GM19395 (cell line): ENCODE data around the gene JUP.

Experiments used
- ATAC-seq: cut with Tn5 transposase; IDR thresholded peaks from one replicate; pipeline ENCODE4 v1.9.1; 2021; ENCODE audit warnings: mild to moderate bottlenecking, moderate library complexity; ENCODE audit not compliant: unreplicated experiment

Gene JUP

DNA sequence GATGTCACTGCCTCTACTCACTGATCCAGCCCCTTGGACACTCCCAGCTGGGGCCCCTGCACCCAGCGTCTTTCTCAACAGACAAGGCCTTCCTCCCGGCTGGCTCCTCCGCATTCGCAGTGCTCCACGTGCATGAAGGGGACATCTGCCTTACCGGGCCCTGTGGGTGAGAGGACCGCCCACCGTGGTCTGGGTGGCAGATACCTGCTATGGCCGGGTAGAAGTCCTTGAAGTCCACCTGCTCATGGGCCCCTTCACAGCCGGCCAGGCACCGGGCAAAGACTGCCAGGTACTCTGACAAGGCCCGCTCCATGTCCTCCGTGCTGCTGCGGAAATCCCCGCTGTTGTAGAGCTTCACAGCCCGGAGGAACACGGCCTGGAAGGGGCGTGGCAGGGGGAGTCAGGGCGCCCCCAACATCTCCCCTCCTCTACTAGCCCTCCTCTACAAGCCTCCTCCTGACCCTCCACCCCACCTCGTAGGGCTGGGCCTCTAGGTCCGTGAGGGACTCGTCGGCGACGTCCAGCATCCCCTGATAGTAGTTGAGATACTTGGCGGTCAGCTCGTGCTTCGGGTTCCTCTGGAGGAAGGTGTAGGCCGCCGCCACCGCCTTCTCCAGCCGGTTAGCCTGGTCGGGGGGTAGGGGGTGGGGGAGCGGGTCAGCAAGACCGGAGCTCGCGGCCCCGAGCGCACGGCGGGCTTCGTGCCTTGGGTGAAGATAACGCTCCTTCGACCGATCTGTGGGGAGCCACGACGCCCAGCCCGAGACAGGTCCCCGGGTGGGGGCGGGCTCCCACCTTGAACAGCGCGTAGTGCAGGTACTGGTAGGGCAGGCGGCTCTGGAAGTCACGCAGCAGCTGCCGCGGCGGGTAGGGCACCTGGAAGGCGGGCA lies 24.4 kb upstream of the JUP start:
- no peak for ATAC-seq

DNA sequence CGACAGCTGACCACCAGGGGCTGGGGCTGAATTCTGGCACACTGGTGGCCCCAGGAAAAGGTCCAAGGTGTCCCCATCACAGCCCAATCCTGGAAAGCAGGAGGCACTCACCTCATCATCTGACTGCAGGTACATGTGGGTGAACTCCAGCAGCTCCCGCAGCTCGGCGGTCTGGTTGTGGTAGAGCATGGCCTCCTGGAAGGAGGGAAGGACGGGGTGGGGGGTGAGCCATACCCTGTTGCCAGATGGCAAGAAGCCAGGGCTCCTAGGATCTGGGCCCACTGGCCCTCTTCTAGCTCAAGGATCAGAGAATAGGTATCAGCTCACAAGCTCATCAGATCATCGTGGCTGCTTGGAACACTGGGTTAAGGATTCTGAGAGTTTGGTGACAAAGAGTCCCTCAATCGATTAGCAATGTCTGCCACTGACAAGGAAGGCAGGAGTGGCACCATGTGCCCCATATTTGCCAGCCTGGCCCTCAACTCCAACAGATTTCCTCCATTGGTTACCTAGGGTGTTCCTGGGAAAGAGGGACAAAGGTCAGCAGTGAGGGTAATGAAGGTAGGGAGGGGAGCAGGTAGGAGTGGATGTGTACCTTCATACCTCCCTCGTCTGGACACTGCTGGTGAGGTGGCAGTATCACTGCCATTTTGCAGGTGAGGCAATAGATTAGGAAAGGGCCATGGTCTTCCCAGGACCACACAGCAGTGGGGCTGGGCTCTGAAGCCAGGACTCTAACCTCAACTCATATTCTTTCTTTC lies 20.4 kb upstream of the JUP start:
- no peak for ATAC-seq

DNA sequence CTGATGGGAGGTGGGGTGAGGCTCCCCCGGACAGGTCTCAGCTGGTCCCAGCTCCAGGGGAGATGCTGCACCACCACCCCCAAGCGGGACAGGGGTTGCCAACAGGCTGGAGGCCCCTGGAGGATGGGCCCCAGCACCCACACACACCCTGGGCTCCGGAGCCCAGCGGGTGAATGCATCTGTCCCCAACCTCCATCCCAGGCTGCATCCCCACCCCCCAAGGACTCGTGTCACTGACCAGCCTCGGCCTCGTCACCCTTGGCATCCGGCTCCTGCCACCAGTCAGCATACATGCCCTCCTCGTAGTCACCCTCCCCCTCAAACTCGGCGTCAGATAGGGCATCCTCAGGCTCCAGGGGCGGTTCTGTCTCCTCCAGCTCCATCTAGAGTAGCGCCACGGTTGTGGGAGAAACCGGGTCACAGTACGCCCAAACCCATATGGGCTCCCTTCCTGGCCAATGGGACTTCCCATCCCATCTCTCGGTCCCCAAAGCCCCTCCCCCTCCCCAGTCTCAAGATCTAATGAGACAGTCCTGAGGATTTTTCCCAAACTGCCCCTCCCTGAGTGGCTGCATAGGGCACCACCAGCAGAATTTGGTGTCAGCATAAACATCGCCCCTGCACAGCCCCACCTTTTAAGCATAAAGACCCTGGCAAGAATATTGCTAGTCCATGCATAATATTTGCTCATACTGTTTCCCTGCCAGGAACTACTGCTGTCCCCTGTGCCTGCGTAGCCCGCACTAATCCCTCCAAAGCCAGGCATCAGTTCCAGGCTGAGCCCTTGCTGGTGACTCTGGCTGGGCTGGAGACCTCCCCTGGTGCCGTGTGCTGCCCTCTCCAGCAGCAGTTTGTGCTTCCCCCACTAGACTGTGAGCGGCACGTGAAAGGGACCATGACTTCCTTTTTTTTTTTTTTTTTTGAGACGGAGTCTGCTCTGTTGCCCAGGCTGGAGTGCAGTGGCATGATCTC lies 16.8 kb upstream of the JUP start:
- no peak for ATAC-seq

DNA sequence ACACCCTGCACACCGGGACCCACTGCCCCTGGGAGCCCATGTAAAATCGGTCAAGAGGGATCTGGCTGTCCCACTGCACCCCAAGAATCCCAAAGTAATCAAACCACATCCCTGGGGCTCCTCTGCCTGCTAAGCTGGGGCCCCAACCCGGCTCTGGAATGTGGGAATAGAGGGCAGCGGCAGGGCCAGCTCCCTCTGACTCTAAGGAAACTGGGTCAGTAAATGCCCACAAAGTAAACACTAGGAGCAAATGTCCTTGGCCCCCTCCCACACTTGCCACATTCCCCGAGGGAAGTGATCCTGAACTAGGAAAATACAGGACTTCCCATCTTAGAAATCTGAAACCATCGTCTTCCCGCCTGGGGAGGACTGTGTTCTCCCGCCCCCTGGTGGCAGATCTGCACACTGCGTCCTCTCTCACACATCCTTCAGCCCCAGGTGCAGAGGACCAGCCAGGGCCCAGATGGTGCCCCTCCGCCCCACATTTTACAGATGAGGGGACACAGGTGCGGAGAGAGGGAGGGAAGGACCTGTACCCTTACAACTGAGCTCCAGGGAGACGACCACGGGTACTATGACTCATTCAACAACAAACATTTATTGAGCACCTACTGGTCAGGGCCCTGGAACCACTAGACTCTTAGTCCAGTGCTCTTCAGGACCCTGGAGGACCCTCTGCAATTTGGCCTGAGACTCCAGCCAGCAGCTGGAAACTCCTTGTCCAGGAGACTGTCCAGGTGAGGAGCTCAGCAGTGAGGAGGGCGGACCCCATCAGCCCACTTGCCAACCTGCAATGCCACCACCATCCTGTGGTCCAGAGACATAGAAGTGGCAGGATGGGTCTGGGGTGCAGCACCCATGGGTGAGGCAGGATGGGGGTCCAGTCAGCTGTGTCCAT lies 15.1 kb upstream of the JUP start:
- ATAC-seq = no peak

DNA sequence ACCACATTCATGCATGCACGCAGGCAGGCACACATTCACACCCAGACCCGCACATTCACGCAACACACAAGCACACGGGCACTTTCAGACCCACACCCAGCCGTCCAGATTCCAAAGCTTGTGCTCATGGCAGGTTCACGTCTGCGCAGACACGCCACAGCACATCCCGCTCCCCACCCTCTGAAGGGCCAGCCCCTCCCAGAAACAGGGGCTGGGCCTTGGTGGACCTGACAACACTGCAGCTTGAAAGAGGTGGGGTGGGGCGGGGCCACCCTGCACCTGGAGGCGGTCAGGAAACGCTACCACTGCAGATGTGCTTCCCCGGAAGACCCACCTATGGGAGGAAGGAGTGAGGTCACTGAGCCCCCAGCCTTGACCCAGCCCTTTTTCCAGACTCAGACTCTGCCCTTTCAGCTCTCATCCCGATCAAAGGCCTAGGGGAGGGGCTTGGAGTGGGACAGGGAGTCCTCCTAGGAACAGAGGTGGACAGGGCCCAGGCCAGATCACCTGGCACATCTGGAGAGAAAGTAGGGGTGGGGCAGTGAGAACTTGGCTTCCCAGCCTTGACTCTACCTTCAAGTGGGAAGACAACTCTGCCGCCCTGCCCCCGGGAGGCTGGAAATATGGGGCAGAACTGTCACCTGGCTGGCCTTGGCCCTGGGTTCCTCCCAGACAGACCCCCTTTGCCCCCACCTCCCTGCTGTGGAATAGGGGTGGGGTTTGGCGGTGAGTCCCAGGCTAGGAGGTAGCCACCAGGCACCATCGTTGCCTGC lies 14.3 kb upstream of the JUP start:
- no peak for ATAC-seq

DNA sequence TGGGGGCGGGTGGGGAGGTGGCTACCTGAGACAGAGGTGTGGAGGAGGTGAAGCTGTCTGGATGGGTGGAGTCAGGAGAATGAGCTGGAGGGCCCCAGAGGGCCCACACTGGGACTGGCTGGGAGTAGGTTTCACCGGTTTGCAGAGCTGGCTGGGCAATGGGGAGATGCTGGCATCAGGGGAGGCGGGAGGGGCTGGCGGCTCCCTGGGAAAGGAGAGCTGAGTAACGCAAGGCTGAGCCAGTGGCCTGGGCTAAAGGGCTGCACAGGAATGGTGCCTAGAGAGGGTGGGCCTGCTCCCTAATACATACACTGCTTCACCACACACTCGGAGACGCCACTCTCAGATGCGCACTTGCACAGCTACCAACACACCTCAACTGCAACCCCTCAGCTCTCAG lies 12.9 kb upstream of the JUP start:
- ATAC-seq = no peak

DNA sequence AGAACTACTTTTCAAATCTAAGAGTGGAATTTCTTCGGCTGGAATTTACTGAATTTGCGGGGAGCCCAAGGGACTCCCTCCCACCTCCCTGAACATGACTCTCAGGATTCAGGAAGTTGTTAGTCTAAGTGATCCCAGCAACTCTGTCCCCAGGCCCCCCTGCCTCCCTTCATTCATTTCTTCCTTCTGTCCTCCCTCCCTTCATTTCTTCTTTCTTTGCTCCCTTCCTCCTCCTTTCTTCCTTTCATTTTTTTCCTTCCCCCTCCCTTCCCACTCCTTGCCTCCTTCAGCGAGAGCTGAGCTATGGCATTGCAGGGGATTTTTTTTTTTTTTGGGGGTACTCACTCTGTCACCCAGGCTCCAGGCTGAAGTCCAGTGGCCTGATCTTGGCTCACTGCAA lies 10.9 kb upstream of the JUP start:
- ATAC-seq = no peak

DNA sequence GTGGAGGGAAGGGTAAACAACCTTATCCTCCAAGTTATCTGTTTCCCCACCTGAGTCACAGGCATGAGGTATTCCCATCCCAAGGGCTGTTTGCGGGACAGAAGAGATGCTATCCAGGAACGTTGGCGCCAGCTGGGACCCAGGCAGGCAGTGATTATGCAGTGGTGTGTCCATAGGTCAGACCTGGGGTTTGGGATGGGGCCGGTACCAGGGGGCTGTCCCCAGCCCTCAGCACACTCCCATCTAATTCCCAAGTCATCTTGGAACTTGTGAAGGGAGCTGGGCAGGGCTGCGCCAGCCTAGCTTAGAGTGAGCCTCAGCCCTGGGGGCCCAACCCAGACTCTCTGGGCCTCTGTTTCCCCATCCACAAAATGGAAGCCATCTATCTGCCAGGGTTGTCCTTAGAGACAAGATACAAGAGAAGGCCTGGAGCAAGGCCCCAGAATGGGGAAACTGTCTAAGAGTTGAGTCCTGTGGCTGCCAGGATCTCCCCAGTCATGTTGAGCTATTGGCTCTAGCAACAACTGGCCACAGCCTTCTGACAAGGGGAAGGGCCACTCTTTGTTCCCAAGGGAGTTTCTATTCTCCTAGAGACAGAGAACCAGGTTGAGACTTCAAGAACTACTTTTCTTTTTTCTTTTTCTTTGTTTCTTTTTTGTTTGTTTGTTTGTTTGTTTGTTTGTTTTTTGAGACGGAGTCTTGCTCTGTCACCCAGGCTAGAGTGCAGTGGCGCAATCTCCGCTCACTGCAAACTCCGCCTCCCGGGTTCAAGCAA lies 9.8 kb upstream of the JUP start:
- ATAC-seq = no peak

DNA sequence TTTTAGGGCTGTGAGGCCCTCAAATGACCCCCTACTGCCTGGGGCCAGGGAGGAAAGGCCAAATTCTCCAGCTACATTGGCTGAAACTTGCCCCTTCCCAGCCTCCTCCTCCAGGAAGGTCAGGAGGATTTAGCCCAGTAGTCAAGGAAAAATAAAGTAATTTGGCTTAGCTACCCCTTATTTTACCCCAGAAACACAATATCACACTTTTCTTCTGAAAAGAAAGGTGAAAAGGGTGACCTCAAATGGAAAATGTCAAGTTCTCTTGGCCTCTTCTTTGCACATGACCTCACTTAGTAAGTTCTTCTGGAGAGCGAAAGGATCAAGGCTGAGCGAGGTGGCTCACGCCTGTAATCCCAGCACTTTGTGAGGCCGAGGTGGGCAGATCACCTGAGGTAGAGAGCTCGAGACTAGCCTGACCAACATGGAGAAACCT lies 8.0 kb upstream of the JUP start:
- ATAC-seq = no peak

DNA sequence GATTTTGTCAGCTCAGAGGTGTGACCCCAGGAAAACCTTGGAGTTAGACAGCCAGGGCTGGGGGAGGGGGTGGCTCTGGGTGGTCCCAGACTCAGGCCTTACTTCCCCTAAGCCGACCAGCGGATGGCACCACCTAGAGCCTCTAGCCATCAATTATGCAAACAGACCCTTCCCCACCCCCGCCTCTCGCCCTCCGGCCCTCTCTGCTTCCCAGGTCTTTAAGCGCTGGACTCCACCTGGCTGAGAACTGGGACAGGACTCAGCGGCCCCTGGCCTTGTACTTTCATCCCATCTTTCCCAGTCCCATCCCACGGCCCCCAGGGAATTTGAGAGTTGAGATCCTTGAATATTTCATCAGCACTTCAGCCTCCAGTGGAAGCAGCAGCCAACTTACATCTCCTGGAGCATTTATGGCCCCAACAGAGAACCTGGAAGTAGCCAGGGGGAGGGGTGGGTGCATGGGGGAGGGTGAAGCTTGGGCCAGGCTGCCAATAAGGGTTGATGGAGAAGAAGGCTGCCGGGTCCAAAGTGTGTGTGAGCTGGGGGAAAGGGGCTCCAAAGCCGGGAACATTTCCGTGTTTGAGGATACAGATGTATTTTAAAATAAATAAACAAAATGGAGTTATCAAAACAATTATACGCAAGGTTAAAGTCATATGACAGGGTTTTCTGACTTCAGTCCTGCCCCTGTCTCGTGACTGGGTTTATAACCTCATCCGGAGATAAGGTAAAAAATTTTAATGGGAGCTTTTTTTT lies 7.5 kb upstream of the JUP start:
- no peak for ATAC-seq

DNA sequence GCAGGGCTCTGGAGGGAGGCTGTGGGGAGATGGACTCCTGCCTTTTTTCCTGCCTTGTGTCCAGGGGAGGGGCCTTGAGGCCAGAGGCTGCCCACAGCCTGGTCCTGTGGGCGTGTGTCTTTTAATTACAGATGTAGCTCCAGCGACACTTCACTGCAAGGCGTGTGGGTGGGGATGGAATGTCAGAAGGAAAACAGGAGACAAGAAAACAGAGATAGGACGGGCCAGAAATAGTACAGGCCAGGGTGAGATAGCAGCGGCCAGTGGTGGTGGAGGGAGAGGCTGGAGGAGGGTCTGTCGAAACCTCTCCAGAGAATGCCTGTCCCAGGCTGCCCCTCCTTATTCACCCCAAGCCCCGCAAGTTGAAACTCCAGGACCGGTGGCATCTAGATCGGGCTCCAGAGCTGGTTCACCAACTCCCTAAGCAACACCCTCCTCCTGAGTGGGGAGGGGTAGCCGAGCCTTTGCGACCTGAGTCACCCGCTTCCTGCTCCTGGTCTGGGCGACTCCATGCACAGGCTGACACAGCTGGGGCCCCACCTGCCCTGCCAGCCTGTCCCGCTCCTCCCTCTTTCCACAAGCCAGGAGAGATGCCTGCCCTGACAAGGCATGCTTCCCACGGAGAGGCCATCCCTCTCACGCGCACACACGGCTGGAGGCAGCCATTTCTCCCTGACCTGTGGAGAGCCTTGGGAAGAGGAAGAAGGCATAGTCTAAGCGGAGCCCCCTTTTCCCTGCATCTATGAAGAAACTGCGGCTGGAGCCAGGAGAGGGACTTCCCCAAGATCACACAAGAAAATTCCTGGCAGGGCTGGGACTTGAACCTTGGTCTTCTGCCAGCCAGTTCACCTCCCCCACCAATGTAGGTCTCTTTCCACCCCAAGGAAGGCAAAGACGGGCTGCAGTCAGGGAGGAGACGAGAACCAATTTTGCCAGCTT lies 6.6 kb upstream of the JUP start:
- ATAC-seq = no peak

DNA sequence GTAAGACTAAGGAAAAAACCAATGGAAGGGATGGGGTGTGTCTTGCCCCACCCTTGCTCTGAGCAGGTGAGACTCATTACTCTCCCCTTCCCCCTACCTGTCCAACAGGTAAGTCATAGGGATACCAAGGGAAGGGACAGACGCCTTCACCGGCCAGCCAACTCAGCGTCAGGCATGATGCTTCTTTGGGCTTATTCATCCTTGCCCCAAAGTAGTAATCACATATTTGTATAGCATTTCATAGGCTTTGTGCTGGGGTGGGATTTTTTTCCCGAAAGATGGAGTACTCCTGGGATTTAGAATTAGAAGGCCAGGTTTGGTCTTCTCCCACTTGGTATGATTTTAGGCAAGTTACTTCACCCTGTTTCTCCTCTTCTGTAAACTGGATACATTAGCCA lies 509 bp upstream of the JUP start:
- ATAC-seq = no peak

DNA sequence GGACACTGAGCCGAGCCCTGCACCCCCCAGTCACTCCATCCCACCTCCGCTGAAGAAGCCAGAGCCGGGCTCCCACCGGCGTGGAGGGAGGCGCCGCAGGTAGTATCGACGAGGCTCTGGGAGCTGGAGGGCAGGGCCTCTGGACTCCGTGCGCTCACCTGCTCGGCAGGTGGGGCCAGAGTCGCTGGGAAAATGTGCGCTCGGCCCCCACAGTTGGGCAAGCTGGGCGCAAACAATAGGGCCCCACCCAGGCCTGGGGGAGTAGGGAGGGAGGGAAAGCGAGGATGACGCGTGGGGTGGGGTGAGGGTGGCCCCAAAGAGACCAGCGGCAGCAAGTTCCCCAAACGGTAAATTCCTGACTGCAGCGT lies 668 bp downstream of the JUP start:
- no peak for ATAC-seq

DNA sequence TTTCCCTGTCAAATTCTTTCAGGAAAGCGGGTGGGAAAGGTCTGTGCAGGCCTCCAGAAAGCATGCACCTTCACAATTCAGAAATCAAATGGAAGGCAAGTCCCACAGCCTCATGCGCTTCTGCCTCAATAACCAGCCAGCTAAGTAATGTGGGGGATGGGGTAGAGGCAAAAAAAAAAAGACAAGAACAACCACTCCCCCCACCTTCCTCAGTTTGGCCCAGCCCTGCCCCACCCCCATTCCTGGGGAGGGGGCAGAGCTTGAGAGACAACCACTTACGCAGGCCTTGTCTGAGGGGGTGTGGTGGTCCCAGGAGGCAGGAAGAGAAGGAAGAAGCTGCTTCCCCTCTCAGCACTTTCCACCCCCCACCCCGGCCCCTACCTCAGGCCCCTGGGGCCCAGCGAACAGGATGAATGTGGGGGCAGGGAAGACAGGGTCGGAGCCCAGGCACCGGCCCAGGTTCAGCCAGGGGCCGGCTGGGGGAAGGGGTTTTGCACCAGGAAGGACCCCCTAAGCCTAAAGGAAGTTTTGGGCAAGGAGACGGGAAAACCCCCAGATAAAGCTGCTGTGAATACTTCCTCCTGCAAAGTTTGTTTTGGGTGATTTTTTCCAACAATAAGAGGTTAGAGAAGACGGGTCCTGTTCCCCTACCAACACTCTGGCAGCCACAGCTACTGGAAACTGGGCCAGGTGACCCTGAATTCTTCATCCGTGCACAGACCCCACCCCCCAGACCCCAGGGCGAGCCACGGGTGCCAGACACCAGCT lies 1.2 kb downstream of the JUP start:
- ATAC-seq = no peak

DNA sequence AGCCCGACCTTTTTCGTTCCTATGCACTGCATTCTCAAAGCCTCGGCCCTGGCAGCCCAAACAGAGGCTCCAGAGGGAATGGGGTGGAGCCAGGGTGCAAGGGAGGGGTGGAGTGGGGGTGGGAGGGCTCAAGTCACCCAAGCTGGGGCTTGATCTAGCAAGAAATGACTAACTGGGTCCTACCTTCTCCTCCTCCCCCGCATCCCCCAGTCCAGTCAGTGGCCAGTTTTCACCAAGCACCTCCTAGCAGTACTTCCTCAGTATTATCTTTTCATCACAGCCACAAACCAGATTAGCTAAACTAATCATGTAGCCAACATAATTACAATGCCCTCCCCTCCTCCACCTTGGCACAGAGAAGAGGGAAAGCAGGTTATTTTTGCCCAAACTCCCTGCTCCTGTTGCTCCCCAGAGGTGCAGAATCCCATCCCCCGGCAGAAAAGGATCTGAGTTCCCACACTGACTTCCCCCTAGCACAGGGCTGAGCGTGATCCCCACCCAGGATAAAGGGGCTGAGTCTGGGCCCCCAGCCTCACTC lies 2.2 kb downstream of the JUP start:
- ATAC-seq = no peak

DNA sequence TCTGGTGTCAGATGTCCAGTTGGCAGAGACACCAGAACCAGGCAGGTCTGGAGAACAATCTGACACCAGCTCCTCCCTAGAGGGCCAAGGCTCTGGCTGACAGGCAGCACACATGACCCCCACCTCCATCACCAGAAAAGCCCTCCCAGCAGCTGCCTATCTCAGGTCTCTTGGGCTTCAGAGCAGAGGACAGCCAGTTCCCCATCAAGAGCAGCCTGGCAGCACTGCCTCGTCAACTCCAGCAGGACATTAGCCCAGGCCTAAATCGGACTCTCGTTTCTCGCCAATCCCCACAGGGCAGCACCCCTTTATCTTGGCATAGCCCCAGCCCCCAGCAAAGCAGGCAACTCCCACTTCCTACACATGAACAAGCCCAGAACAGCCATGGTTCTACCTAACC lies 4.4 kb downstream of the JUP start:
- ATAC-seq = no peak
